Amniotic epithelial cell (primary cell): Measurements from ENCODE around the gene JMJD7.
"Not testable (repeated sequence)": the region's sequence is repeated elsewhere in the genome, so short reads cannot be mapped to it uniquely, and the experiment has no call there.

Experiments used
- DNase-seq: peaks from one replicate; pipeline ENCODE4 v3.0.0-alpha.2; 2010; ENCODE audit warnings: low read depth

The JMJD7 gene

DNA sequence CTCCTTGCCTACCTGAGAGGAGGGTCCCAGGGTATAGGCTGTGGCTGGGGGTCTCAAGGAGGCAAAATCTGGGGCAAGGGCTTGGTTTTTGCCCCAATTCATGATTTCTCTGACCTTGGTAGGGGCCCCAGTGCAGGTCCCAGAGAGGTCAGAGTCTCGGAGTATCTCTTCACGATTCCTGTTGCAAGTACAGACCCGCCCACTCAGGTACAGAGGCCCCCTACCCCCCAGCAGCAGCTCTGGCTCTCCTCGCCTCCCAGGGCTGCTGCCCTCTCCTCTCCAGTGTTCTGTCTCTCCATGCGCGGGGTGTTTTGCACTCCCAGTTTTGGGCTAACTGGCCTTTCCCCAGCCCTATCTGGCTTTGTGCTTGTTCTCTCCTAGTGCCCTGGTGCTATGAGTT, 5.4 kb upstream of the JMJD7 start:
- no peak for DNase-seq

DNA sequence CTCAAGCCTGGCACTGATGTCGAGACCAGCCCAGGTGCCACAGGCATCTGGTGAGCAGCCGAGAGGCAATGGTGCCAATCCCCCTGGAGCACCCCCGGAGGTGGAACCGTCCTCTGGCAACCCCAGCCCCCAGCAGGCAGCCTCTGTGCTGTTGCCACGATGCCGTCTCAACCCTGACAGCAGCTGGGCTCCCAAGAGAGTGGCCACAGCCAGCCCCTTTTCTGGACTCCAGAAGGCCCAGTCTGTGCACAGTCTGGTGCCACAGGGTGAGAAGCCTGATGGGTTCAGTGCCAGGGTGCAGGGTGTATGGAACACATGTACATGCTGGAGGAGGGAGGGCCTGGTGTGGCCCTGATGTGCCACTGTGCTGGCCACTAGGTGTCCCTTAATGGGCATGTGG, 4.9 kb upstream of the JMJD7 start:
- no peak for DNase-seq

DNA sequence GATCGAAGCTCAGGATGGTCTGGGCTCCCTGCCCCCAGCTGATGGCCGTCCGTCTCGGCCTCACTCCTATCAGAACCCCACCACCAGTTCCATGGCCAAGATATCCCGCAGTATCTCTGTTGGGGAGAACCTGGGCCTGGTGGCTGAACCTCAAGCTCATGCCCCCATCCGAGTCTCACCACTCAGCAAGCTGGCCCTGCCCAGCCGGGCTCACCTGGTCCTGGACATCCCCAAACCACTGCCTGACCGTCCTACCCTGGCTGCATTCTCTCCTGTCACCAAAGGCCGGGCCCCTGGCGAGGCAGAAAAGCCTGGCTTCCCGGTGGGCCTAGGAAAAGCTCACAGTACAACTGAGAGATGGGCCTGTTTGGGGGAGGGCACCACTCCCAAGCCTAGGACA, 4.4 kb upstream of the JMJD7 start:
- no peak for DNase-seq

GRCh38 chr15:41824062-41824745, 3.7 kb upstream of the JMJD7 start:
- no peak for DNase-seq

- no peak for DNase-seq
Observed at GRCh38 chr15:41825145-41825544, 2.7 kb upstream of the JMJD7 start.

DNA sequence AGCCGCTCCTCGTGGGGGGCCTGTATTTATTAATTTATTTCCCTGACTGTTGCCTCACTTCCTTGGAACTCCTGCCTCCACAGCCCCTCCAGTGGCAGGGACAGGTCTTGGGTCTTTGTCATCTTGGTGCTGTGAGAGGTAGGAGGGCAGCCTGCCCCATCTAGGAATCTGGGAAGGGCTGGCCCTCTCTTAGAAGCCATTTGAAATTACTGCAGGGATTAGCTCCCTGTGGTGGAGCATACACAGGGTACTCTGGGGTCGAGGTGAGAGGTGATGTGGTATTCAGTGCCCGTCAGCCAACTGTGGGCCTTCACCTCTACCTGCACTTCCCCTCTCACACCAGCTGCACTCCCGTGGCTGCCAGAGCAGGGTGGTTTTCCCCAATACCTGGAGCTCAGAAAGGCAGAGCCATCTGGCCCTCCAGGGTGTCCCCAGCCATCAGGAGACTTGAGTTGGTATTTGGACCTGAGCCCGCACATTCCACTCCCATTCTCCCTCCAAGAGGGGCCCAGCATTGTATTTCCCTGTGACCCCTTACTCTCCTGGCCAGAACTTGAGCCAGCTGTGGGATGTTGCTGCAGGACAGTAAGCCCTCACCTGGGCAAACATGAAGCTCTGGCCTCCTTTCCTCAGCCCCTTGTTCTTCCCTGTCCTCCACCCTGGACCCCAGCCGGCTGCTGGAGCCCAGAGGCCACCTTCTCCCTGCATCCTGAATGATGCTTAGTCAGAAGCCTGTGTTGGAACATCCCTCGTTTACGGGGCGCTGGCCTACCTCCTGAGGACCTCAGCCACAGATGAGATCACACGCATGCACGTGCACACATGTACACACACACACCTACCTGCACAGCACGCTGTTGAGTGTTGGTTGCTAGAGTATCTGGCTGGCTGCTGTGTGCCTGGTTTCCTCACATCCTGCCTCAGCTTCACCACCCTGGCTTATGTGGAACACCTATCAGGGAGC, 2.0 kb upstream of the JMJD7 start:
- DNase-seq, result no peak

DNA sequence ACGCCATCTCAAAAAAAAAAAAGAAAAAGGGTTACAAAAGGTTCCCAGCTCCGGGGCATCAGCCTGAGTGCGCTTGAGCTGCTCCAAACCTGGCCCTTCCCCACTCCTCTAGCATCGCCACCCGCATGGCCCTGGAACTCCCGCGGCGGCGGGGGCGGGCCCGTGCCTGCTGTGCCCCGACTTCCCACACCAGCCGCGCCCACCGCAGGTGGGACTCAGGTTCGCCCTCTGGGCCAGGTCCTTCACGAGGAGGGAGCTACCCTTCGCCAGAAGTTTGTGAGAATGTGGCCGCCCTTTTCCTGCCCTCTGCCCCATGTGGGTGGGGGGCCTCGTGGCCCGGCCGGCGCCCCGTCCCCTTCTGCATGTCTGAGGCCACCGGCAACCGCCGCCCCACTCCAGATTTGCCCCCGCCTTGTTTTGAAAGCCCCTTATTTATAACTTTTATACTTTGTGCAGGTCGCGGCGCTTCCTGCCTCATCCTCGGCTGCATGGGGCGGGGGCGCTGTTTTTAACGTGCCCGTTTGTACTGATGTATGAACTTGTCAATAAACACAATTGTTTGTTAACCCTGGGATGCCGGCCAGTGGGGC, 507 bp upstream of the JMJD7 start:
- DNase-seq, result no peak

DNA sequence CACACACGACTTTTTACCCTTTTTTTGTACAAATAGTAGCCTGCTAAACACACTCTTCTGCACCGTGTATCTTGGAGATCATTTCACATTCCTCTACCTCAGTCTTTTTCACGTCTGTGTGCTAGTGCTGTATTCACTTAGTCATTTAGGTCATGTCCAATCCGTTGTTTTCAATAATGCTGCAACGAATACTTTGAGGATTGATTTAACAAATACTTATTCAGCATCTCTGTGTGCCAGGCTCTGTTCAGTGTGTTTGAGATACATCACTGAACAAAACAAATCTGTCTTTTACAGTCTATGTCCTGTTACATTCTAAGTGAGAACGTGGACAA, 882 bp downstream of the JMJD7 start:
- peak; percentile 17 for DNase-seq

GRCh38 chr15:41829959-41830646, 2.2 kb downstream of the JMJD7 start:
- no peak for DNase-seq

- not testable (repeated sequence) for DNase-seq
Observed at GRCh38 chr15:41831291-41831690, 3.4 kb downstream of the JMJD7 start.

DNA sequence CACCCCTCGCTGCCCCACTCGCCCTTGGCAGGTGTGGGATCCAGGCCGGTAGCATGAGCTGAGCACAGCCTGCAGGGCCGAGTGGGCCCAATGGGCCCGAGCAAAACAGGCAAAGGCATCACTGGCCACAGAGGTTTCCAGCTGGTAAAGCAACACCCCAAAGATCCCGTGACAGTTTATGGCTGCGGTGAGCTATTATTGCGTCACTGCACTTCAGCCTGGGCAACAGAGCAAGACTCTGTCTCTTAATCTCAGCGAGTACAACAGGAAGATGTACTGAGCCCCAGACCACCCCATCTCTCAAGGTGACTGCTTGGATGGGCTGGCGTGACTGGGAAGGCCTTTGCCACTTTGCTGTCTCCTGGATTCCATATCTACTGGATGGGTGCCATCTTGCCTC, 4.3 kb downstream of the JMJD7 start:
- DNase-seq, result no peak

DNA sequence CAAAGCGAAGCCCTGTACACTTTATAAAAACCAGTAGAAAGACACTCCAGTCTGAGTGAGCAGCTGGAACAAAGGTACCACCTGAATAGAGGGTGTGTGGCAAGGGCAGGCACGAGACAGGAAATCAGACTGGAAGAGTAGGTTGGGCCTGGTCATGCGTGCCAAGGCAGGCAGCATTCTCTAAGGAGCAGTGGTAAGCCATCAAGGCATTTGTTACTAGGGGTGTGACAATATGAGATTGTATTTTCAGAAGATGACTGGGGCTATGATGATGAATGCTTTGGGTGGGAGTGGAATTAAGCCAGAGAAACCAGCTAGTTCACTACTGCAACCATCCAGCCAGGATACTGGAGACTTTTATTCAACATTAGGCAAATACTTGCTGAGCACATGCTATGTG, 5.0 kb downstream of the JMJD7 start:
- no peak for DNase-seq

- no peak for DNase-seq
Observed at GRCh38 chr15:41834096-41834495, 6.2 kb downstream of the JMJD7 start.

DNA sequence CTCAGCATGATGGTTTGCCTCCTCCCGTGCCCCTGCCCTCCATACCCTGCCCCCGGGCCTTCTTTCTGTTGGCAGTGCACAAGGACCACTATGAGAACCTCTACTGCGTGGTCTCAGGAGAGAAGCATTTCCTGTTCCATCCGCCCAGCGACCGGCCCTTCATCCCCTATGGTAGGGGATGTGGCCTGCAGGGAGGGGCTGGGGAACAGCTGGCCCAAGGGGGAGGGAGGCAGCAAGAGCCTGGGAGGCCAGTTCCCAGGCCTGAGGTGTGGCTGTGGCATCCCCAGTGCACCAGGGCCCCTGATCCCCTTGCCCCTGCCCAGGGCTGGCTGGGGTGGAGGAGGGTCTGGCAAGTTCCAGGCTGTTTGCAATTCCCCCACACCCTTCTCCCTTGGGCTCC, 8.2 kb downstream of the JMJD7 start:
- no peak for DNase-seq

DNA sequence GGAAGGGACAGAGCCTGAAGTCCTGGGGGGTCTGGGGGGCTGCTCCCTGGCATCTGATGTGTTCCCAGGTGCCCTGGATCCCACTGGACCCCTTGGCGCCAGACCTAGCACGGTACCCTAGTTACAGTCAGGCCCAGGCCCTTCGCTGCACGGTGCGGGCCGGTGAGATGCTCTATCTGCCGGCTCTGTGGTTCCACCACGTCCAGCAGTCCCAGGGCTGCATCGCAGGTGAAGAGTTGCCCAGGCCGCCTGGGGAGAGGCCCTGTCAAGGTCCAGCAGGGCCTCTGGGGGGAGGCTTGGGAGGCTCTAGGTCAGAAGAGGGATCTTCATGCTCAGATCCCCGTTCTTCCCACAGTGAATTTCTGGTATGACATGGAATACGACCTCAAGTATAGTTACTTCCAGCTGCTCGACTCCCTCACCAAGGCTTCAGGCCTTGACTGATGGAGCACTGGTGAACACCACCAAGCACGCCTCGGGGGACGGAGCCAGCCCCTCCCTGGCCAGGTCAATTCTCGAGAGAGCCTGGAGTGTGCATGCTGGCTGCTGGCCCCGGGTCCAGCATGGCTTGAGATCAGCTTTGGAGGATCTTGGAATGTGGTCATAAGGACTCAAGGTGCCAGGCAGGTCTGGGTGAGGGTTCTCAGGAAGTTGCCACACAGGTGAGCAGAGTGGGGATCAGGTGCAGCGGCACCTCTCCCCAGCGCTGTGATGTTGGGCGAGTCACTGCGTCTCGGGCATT, 9.0 kb downstream of the JMJD7 start:
- DNase-seq, result no peak

GRCh38 chr15:41838400-41838897, 10.6 kb downstream of the JMJD7 start, which contains the start of gene PLA2G4B:
Gene PLA2G4B (plus strand): TSS chr15:41838847. CDS start chr15:41838914, 67 bp downstream.
- DNase-seq, result no peak

- no peak for DNase-seq
Observed at GRCh38 chr15:41839781-41840491, 12.0 kb downstream of the JMJD7 start.

DNA sequence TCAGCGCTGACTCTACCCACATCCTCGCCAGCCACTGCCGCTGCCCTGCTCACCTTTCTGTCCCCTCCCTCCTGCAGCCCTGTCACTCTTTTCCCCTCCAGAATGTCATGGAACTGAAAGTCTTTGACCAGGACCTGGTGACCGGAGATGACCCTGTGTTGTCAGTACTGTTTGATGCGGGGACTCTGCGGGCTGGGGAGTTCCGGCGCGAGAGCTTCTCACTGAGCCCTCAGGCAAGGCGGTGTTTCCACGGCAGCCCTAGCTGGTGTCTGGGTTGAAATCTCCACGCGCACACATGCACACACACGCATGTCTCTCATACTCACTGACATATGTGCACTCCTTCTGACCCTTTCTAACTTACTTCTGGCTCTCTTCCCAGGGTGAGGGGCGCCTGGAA, 12.8 kb downstream of the JMJD7 start:
- DNase-seq, result no peak

DNA sequence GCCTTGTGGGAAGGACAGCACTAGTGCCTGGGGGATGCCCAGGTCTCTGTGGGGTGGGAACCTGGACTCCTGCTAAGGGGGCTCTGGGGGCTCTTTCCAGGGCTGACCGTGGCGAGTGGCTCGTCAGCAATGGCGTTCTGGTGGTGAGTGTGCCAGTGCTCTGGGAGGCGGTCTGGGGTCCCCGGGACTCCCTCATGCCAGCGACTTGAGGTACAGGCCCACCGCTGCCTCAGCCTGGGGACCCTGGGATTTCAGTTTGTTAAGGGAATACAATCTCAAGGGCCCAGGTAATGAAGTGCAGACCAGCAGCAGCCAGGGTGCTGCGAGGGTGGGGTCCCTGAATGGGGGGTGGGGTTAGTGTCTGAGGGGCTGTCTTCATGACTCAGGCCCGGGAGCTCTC, 13.2 kb downstream of the JMJD7 start:
- DNase-seq, result no peak

DNA sequence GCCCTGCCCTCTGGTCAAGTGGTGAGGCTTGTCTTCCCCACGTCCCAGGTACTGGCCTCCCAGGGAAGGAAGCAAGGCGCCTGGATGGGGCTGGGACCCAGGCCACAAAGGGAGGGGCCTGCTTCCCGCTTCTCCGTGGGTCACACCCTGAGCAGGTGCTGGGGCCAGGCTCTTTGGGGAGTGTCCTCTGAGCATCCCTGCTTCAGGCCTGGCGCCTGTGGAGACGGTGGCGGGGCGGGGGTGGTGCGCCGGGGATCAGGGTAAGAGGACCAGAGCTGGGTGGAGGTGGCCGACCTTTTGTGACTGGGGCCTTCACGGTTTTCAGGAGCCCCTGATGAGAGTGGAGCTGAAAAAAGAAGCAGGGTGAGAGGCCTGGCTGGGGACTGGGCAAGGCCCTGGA, 14.3 kb downstream of the JMJD7 start:
- DNase-seq, result no peak

- DNase-seq, result no peak
Observed at GRCh38 chr15:41843571-41843970, 15.7 kb downstream of the JMJD7 start.
